AG04449 (cell line): ENCODE measurements around the gene STN1.

Source experiments
- CTCF ChIA-PET: fragments of 350-600 bp; formaldehyde crosslinking; extraction: SDS; loops from one replicate; lab custom pipeline; 2021; ENCODE audit warnings: antibody characterized with exemption; lab: Yijun Ruan, JAX
- POLR2A ChIA-PET: fragments of 400-600, 350-600 bp; formaldehyde crosslinking; extraction: SDS; loops from one replicate; lab custom pipeline; 2020; ENCODE audit warnings: antibody characterized with exemption, inconsistent platforms; lab: Yijun Ruan, JAX
- DNase-seq: peaks from one replicate; pipeline ENCODE4 v3.0.0-alpha.2; 2010; ENCODE audit warnings: low read depth, low spot score
- H3K4me3 ChIP-seq: 2 replicates; pipeline ENCODE4 v1.5.1; 2011; ENCODE audit warnings: low read depth, mild to moderate bottlenecking, control low read depth, low read length
- CTCF ChIP-seq: IDR thresholded peaks from one replicate; pipeline ENCODE4 v1.5.1; 2011; ENCODE audit warnings: mild to moderate bottlenecking, moderate library complexity, low read length, control low read depth, inconsistent platforms; ENCODE audit not compliant: insufficient read depth; ENCODE audit errors: missing control alignments

STN1 gene

GRCh38 chr10:103896225-103896624, 21.8 kb downstream of the STN1 start:
- ChIA-PET POLR2A (no interaction called here), CTCF (no interaction called here)
- no peak for DNase-seq
- no peak overlapping the region for H3K4me3 ChIP-seq
- TF ChIP-seq CTCF: no peak

- DNase-seq: no peak
- POLR2A ChIA-PET: no interaction called here
- no peak for TF ChIP-seq CTCF
- H3K4me3 ChIP-seq: no peak overlapping the region
- CTCF ChIA-PET: interaction anchor here (0.8 to 4.3 kb wide), 9 partner anchors 10 to 396 kb away, joined by 3 to 28 read pairs (median 4); partner anchors contain the start of gene SFR1
Observed at GRCh38 chr10:103895411-103896186, 22.4 kb downstream of the STN1 start.

GRCh38 chr10:103894441-103894864, 23.5 kb downstream of the STN1 start:
- ChIA-PET CTCF (interaction anchor here (0.6 to 4.3 kb wide), 9 partner anchors 9 to 397 kb away, joined by 3 to 28 read pairs (median 3); partner anchors contain the start of gene SFR1), POLR2A (interaction anchor here (0.6 kb wide), 1 partner anchor 372 kb away, joined by 3 read pairs; no protein-coding TSS in a partner anchor)
- no peak for TF ChIP-seq CTCF
- H3K4me3 ChIP-seq: no peak overlapping the region
- no peak for DNase-seq

GRCh38 chr10:103893817-103894216, 24.2 kb downstream of the STN1 start:
- CTCF ChIA-PET: interaction anchor here (1.6 to 4.3 kb wide), 5 partner anchors 9 to 312 kb away, joined by 3 to 28 read pairs (median 11); partner anchors contain the start of gene SFR1
- no peak for TF ChIP-seq CTCF
- no peak for DNase-seq
- no peak overlapping the region for H3K4me3 ChIP-seq
- POLR2A ChIA-PET: no interaction called here

GRCh38 chr10:103892181-103892580, 25.8 kb downstream of the STN1 start:
- DNase-seq: no peak
- no peak for TF ChIP-seq CTCF
- POLR2A ChIA-PET: no interaction called here
- CTCF ChIA-PET: interaction anchor here (0.7 to 4.3 kb wide), 5 partner anchors 10 to 314 kb away, joined by 3 to 28 read pairs (median 3); no protein-coding TSS in a partner anchor
- no peak overlapping the region for H3K4me3 ChIP-seq

- CTCF ChIA-PET: interaction anchor here (0.7 to 14.4 kb wide), 10 partner anchors 9 to 249 kb away, joined by 3 to 552 read pairs (median 5); partner anchors contain the start of gene SFR1
- DNase-seq: no peak
- POLR2A ChIA-PET: no interaction called here
- H3K4me3 ChIP-seq: no peak overlapping the region
- no peak for TF ChIP-seq CTCF
Observed at GRCh38 chr10:103890688-103891087, 27.3 kb downstream of the STN1 start.
